HG03045 (cell line): Measurements from ENCODE around the gene ZNF516.
A peak's percentile ranks its signal among the peaks of the same experiment; 100 is the strongest.

Experiments
- ATAC-seq: cut with Tn5 transposase; IDR thresholded peaks from one replicate; pipeline ENCODE4 v1.9.1; 2021; ENCODE audit warnings: mild to moderate bottlenecking, moderate library complexity; ENCODE audit not compliant: unreplicated experiment

The ZNF516 gene

GRCh38 chr18:76426737-76427305 is 68.2 kb downstream of the ZNF516 start:
- no peak for ATAC-seq

- ATAC-seq, result no peak
Measured at GRCh38 chr18:76425146-76426131, 69.6 kb downstream of the ZNF516 start.

- no peak for ATAC-seq
Measured at GRCh38 chr18:76422838-76423237, 72.2 kb downstream of the ZNF516 start.

- ATAC-seq, result no peak
Measured at GRCh38 chr18:76422121-76422520, 72.9 kb downstream of the ZNF516 start.

- no peak for ATAC-seq
Measured at GRCh38 chr18:76421685-76422078, 73.4 kb downstream of the ZNF516 start.

GRCh38 chr18:76420898-76421684 is 74.0 kb downstream of the ZNF516 start:
- no peak for ATAC-seq

- no peak for ATAC-seq
Measured at GRCh38 chr18:76419811-76420210, 75.2 kb downstream of the ZNF516 start.

GRCh38 chr18:76416911-76417310 is 78.1 kb downstream of the ZNF516 start:
- no peak for ATAC-seq

GRCh38 chr18:76414936-76415621 is 80.0 kb downstream of the ZNF516 start:
- no peak for ATAC-seq

- ATAC-seq, result no peak
Measured at GRCh38 chr18:76412818-76413565, 82.0 kb downstream of the ZNF516 start.

- ATAC-seq, result no peak
Measured at GRCh38 chr18:76412010-76412817, 82.8 kb downstream of the ZNF516 start.

- peak; percentile 67 for ATAC-seq
Measured at GRCh38 chr18:76410660-76411417, 84.2 kb downstream of the ZNF516 start.

GRCh38 chr18:76410033-76410432 is 85.0 kb downstream of the ZNF516 start:
- no peak for ATAC-seq

- ATAC-seq, result no peak
Measured at GRCh38 chr18:76408480-76409067, 86.5 kb downstream of the ZNF516 start.

GRCh38 chr18:76407681-76408080 is 87.4 kb downstream of the ZNF516 start:
- no peak for ATAC-seq

- ATAC-seq, result no peak
Measured at GRCh38 chr18:76406791-76407190, 88.3 kb downstream of the ZNF516 start.

- ATAC-seq, result no peak
Measured at GRCh38 chr18:76405681-76406356, 89.2 kb downstream of the ZNF516 start.

- ATAC-seq, result no peak
Measured at GRCh38 chr18:76405280-76405679, 89.8 kb downstream of the ZNF516 start.
